Smooth muscle cell of trachea (primary cell): Measurements from ENCODE around the gene RNF207. TPM values are rescaled to one million over a fixed set of nuclear protein-coding genes. Genes with fewer than 3 reads are reported as not detected.

Experiments
- total RNA-seq: library from RNA; depleted of rRNA; stranded (reverse); fragments of >200 nt; gene quantifications from 2 replicates; pipeline ENCODE4 v1.2.1, GENCODE V29; 2014

The RNF207 gene
- 6.8 and 17.5 TPM in 2 replicates for total RNA-seq

DNA sequence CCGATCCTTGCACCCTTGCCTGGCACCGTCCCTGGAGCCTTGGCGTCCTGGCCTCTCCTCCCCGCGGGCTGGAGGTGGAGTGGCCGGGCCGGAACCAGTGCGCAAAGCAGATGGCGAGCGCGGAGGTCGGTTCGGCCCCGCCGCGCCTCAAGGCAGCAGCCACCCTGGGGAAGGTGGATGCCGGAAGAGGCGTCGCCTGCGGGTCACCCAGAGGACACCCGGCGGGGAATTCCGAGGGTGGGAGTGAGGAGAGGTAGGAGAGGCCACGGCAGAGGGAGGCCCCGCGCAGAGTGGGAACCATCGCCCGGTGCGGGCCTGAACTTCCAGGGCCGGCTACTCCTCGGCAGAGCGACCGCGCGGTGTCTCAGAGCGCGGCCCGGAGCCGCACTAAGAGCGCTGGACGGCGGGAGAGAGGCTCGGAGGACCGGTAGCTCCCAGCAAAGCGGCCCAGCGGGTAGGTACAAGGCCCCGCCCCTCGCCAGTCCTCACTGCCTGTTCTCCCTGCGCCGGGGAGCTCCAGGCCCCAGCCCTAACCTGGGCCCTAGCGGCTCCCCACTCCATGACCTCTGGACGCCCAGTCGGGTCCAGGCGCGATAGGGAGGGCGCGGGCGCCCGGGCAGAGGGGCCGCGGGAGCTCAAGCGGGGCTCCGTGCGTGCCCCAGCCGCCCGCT lies at the start of gene RNF207:
RNF207 (plus strand) TSS at position 271 of the 671 bp plus-strand sequence. CDS start 417 bp downstream, outside the sequence.

GRCh38 chr1:6180268-6180706 lies 25.6 kb upstream of the RNF207 start, which contains the start of gene CHD5:
Gene CHD5, minus strand, starts transcription at chr1:6180321. Its CDS starts 298 bp downstream, at chr1:6180023.

DNA sequence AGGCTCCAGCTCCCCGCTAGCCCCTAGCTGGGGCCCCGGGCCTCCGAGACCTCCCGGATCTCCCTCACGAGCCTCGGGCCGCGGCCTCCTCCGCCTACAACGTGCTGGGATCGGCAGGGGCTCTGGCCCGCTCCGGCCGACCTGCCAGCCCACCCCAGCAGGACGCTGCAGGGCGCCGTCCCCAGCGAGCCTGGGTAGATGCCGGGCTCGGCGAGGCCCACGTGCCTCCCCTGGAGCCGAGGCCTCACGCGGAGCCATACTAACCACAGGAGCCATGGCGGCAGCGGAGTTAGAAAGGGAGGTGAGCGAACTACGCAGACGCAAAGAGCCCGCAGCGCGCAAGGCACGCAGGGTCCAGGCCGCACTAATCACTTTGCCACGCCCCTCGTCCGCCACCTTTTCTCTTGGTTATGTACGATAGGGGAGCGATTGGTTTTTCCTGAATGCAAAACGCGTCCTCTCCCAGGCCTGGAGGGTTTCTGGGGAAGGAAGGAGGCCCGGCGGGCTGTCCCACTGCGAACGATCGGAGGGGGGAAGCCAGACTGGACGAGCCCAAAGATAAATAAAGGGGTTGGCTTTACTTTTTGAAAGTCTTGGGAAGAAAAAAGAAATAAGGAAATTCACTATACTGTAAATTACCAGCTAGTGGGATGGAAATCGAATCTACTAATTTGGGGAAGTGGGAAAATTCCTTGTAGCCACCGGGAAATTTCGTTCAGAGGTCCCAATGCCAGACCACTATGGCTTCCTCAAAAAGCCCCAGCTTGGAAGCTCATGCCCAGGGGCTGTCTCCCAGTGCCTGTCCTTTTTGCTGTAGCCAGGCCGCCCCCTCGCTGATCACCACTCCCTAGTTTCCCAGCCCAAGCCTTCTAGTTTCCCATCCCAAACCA lies 6.4 kb upstream of the RNF207 start, which contains the start of gene RPL22:
RPL22 (minus strand) TSS at position 298 of the 890 bp plus-strand sequence; CDS start at position 276, 22 bp downstream.

DNA sequence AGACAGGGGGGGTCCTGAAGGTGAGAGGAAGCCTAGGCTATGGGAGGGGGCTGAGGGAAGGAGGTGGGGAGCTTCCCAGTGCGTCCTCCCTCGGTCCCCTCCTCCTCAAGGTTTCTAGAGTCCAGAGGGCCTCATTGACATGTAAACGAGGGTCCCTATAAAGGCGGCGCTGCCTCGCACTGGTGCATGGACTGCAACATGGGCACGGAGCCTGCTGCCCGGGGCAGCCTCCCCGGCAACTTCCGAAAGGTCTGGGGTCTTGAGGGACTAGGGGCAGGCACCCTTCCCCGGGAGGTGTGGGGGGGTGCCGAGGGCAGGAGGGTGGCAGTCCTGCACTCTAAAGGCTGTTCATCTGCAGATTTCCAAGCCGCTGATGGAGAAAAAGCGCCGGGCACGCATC lies 38.1 kb downstream of the RNF207 start, which contains the start of gene HES3:
HES3 (plus strand) TSS at position 187 of the 400 bp plus-strand sequence; CDS start at position 374, 187 bp downstream.

GRCh38 chr1:6260961-6261614 lies 55.2 kb downstream of the RNF207 start, which contains the start of gene GPR153:
Gene GPR153, minus strand, starts transcription at chr1:6261098. Its CDS starts 6,193 bp downstream, at chr1:6254905.

Other genes starting within 250 kb of the RNF207 start
- 6.0 and 7.6 TPM in 2 replicates for gene NPHP4, start 213.7 kb upstream of the RNF207 start, total RNA-seq
- 3.3 and 5.5 TPM in 2 replicates for gene KCNAB2, start 160.2 kb upstream of the RNF207 start, total RNA-seq
- under 0.01 and 0.15 TPM in 2 replicates for gene CHD5, start 25.8 kb upstream of the RNF207 start, total RNA-seq
- gene RPL22, start 6.5 kb upstream of the RNF207 start, total RNA-seq: 130 and 139 TPM in 2 replicates
- 86.5 and 89.5 TPM in 2 replicates for gene ICMT, start 29.8 kb downstream of the RNF207 start, total RNA-seq
- not detected in 2 replicates for gene HES3, start 38.1 kb downstream of the RNF207 start, total RNA-seq
- gene GPR153, start 55.0 kb downstream of the RNF207 start, total RNA-seq: 6.4 and 26.5 TPM in 2 replicates
- gene ACOT7, start 187.6 kb downstream of the RNF207 start, total RNA-seq: 31.8 and 37.4 TPM in 2 replicates
- 0.15 and 1.3 TPM in 2 replicates for gene HES2, start 213.8 kb downstream of the RNF207 start, total RNA-seq
- under 0.01 and 0.44 TPM in 2 replicates for gene ESPN, start 218.7 kb downstream of the RNF207 start, total RNA-seq